GM18861 (cell line): ENCODE measurements around the gene TRIM14.
"Not testable (repeated sequence)": the region's sequence is repeated elsewhere in the genome, so short reads cannot be mapped to it uniquely, and the experiment has no call there.

Experiments used
- ATAC-seq: cut with Tn5 transposase; IDR thresholded peaks from one replicate; pipeline ENCODE4 v1.9.1; 2021; ENCODE audit not compliant: unreplicated experiment

Gene TRIM14

GRCh38 chr9:98020476-98021145 lies 98.4 kb downstream of the TRIM14 start:
- ATAC-seq: no peak

DNA sequence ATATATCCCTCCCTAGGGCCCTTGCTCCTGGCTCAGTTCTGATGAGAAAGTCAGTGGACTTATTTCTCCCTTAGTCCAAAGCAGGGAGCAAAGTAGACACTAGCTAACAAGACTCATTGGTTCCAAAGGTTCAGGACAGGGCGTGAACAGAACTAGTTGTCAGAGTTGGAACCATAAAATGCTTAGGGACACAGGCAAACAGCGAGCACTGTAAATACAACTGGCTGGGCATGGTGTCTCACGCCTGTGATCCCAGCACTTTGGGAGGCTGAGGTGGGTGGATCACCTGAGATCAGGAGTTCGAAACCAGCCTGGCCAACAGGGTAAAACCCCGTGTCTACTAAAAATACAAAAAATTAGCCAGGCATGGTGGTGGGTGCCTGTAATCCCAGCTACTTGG lies 99.2 kb downstream of the TRIM14 start:
- ATAC-seq: not testable (repeated sequence)
